GM21737 (cell line): Measurements from ENCODE around the gene TBL1Y.
A peak's percentile ranks its signal among the peaks of the same experiment; 100 is the strongest.
"Not testable (repeated sequence)": the region's sequence is repeated elsewhere in the genome, so short reads cannot be mapped to it uniquely, and the experiment has no call there.

Experiments used
- ATAC-seq: cut with Tn5 transposase; IDR thresholded peaks from one replicate; pipeline ENCODE4 v1.9.1; 2021; ENCODE audit warnings: mild to moderate bottlenecking, moderate library complexity; ENCODE audit not compliant: unreplicated experiment

TBL1Y gene

DNA sequence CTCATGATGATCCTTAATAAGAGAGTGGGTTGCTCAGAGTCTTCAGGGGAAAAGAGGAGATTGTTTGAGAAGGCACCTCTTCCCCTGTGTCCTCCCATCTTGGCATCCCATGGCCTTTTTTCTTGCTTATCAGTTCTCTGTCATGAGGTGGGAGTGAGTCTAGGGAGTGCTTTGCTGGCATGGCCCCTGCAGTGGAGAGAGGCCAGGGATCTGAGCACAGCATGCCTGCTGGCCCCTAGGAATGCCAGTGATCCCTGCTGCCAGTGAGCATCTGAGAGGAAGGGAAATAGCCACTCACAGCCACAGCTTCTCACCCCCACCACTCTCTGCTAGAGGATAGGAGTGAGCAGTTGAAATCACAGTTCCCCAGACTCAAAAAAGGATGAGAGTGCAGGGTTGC is 168.2 kb downstream of the TBL1Y start:
- no peak for ATAC-seq

DNA sequence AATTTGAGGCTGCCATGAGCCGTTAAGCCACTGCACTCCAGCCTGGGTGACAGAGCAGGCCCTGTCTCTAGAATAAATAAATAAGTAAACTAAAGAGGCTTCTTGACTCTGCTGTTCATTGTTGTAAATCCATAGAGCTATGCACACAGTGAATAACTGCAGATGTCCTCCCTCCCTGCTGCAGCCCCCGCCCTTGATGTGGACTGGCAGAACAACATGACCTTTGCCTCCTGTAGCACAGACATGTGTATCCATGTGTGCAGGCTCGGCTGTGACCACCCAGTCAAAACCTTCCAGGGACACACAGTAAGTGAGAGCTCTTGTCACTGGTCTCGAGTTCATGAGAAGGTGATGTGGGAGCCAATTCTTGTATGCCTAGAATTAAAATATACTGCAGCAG is 170.1 kb downstream of the TBL1Y start:
- not testable (repeated sequence) for ATAC-seq

DNA sequence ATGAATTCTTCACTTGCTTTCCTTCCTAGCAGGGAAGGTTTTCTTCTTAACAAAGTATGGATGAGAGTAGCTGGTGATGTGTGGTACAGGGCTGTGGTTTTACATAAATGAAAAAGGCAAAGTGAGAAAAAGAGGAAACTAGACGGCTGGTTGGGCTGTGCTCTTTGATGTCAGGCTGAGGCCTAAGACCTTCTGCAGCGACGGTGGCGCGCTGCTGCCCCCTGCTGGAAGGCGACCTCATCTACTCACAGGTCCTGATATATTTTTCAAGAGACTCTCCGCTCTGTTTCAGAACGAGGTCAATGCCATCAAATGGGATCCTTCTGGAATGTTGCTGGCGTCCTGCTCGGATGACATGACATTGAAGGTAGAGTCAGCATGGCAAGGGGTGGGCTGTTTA is 175.1 kb downstream of the TBL1Y start:
- ATAC-seq = peak; percentile 90

- ATAC-seq = no peak
Observed at GRCh38 chrY:7092836-7093235, 182.3 kb downstream of the TBL1Y start.

GRCh38 chrY:7094365-7094764 is 183.9 kb downstream of the TBL1Y start:
- ATAC-seq = no peak

- ATAC-seq = no peak
Observed at GRCh38 chrY:7097021-7097420, 186.5 kb downstream of the TBL1Y start.

- ATAC-seq = no peak
Observed at GRCh38 chrY:7099742-7100141, 189.2 kb downstream of the TBL1Y start.

DNA sequence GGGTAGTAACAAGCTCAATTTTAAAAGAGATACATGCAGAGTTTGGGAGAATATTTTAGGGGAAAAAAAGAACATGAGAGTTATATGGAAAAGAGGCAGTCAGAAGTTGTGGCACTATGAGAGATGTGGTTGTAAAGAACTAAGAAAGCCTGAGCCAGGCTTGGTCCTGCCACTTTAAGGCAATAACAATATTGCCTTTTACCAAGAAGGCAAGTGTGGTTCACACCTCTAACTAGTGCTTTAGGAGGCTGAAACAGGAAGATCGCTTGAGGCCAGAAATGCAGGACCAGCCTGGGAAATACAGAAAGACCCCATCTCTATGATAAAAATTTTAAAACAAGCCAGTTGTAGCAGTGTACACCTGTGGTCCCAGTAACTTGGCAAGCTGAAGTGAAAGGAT is 192.2 kb downstream of the TBL1Y start:
- ATAC-seq = no peak

- ATAC-seq = no peak
Observed at GRCh38 chrY:7107179-7107578, 196.7 kb downstream of the TBL1Y start.

DNA sequence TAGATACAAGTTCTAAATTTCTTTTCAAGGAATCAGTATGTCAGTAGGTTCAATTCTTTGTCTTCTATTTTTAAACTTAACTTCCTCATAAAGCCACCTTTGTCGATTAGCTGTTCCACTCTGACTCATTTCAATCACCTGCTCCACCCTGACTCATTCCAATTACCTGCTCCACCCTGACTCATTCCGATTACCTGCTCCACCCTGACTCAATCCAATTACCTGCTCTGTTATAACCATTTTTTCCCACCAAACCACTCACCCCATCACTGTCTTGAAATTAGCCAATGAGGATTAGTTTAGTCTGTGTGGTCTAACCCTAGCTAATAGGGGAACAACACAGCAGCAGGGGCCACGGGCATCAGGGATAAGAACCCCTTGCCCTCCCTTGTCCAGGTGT is 199.6 kb downstream of the TBL1Y start:
- ATAC-seq = no peak

DNA sequence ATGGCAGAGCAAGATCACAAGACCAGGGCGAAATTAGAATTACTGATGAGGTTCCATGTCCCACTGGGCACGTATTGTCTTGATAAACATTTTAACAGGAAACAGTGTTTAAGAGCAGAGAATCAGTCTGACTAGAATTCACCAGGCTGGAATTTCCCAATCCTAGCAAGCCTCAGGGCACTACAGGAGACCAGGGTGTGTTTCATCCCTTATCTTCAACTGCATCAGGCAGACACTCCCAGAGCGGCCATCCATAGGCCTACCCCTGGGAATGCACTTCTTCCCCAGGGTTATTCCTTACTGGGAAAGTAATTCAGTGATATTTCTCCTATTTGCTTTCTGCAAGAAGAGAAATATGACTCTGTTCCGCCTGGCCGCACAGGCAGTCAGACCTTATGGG is 205.4 kb downstream of the TBL1Y start:
- ATAC-seq = no peak

- ATAC-seq = no peak
Observed at GRCh38 chrY:7122202-7122601, 211.7 kb downstream of the TBL1Y start.

GRCh38 chrY:7125136-7126056 is 214.9 kb downstream of the TBL1Y start:
- no peak for ATAC-seq

- ATAC-seq = no peak
Observed at GRCh38 chrY:7128211-7128610, 217.7 kb downstream of the TBL1Y start.
